PC-9 (cell line): ENCODE results near the gene CDKN3.

Source experiments
- EZH2 ChIP-seq: fragments of 200-600 bp; sonication (generic); IDR thresholded peaks from 2 replicates; pipeline ENCODE4 v1.8.0; 2017; ENCODE audit warnings: antibody characterized with exemption, low read depth
- TF ChIP-seq, protein P1 (sequence below): fragments of 200-600 bp; sonication (generic); conservative IDR thresholded peaks from 2 replicates; pipeline ENCODE4 v1.6.1; 2017; ENCODE audit warnings: mixed run types, antibody characterized with exemption, mild to moderate bottlenecking, moderate library complexity

- TF ChIP-seq, protein P1, sequence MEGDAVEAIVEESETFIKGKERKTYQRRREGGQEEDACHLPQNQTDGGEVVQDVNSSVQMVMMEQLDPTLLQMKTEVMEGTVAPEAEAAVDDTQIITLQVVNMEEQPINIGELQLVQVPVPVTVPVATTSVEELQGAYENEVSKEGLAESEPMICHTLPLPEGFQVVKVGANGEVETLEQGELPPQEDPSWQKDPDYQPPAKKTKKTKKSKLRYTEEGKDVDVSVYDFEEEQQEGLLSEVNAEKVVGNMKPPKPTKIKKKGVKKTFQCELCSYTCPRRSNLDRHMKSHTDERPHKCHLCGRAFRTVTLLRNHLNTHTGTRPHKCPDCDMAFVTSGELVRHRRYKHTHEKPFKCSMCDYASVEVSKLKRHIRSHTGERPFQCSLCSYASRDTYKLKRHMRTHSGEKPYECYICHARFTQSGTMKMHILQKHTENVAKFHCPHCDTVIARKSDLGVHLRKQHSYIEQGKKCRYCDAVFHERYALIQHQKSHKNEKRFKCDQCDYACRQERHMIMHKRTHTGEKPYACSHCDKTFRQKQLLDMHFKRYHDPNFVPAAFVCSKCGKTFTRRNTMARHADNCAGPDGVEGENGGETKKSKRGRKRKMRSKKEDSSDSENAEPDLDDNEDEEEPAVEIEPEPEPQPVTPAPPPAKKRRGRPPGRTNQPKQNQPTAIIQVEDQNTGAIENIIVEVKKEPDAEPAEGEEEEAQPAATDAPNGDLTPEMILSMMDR: peak; percentile 91
- TF ChIP-seq EZH2: no peak
Observed at GRCh38 chr14:54348001-54348611, 48.7 kb upstream of the CDKN3 start.
